GM21423 (cell line): ENCODE data around the gene RASSF3.
A peak's percentile ranks its signal among the peaks of the same experiment; 100 is the strongest.
"Not testable (repeated sequence)": the region's sequence is repeated elsewhere in the genome, so short reads cannot be mapped to it uniquely, and the experiment has no call there.

ENCODE experiments used
- ATAC-seq: cut with Tn5 transposase; IDR thresholded peaks from one replicate; pipeline ENCODE4 v1.9.1; 2021; ENCODE audit warnings: mild to moderate bottlenecking, moderate library complexity; ENCODE audit not compliant: unreplicated experiment

Gene RASSF3

DNA sequence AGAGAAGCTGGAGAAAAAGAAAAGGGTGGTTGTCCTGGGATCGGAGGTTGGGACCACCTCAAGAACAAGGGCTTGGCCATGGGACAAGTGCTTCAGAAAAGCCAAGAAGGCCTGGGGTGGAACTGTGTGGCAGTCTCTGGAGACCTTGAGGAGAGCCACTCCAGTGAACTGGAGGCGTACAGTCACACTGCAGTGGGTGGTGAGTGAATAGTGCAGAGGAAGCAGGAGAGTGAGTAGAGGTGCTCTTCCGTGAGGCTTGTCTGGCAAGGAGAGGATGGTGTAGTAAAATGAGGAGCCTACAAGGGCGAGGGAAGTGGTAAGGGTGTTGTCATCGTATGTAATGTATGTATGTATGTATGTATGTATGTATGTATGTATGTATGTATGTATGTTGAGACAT lies 20.9 kb downstream of the RASSF3 start:
- ATAC-seq: peak; percentile 46

DNA sequence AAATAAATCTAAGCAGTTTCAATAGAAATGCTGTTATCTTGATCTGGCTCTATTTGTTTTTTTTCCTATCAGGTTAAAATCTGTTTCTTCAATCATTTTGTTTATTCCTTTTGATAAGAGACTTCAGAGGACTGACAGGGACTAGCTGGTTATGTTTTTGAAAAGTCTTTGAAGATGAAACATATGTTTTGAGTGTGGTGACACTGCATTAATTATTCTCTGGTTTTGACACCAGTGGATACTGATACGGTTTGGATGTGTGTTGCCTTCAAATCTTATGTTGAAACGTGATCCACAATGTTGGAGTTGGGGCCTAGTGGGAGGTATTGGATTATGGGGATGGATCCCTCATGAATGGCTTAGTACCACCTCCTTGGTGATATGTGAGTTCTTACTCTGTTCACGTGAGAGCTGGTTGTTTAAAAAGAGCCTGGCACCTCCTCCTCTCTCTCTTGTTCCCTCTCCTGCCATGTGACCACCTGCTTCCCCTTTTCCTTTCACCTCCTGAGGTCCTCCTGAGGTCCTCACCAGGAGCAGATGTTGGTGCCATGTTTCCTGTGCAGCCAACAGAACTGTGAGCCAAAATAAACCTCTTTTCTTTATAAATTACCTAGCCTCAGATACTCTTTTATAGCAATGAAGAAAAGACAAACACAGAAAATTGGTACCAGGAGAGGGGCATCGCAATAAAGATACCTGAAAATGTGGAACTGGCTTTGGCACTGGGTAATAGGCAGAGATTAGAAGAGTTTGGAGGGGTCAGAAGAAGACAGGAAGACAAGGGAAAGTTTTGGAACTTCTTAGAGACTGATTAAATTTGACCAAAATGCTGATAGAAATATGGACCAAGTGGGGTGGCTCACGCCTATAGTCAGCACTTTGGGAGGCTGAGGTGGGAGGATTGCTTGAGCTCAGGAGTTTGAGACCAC lies 23.0 kb downstream of the RASSF3 start:
- no peak for ATAC-seq

DNA sequence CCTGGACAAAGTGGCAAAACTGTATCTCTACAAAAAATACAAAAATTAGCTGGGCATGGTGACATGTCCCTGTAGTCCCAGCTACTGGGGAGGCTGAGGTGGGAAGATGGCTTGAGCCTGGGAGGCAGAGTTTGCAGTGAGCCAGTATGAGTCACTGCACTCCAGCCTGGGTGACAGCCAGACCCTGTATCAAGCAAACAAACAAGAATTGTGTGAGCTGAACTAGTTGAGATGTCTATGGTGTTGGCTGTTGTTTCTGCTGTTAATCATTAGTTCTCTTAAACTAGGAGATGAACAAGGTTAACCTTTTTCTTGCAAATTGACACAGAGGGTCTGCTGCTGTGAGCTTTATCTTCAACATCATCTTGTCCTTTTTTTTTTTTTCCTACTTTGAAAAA lies 23.6 kb downstream of the RASSF3 start:
- ATAC-seq: peak; percentile 57

DNA sequence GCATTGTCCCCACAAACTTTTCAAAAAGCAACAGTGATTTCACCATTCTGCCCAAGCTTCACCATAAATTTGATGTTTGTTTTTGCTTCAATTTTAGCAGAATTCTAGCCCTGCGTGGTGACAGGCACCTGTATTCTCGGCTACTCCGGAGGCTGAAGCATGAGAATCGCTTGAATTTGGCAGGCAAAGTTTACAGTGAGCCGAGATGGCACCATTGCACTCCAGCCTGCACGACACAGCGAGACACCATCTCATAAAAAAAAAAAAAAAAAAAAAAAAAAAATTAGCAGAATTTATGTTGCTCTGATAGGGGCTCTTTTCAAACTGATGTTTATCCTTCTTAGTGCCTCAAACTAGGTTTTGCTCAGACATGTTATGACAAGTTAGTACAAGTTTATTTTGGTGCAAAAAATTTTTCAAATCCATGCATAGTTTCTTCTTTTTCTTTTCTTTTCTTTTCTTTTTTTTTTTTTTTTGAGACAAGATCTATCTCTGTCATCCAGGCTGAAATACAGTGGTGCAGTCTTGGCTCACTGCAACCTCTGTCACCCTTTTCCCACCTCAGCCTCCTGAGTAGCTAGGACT lies 24.3 kb downstream of the RASSF3 start:
- no peak for ATAC-seq

DNA sequence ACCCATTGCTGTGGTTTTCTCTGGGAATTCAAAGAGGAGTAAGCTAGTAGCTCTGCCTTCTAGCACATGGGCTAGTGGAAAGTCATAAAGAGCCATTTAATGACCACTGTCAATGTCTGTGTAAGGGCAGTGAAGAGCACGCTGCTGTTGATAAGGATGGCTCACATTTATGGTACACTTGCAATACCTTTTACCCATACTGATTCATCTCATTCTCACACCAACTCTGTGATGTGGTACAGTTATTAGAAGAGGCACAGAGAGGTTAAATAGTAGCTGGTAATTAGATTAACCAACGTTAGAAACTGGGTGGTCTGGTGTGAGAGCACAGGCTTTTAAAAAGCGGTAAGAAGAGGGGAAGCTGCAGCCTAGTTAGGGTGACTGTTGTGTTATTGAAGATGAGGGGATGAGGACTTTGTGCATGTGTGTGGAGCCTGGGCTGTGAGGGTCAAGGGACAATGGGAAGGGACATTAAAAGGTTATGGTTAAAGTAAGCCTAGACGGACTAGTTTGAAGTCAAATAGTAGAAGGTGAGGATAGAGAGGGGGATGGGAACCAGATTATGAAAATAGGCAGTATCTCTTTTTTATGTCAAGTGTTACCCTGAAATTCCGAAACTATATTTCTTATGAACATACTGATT lies 25.2 kb downstream of the RASSF3 start:
- no peak for ATAC-seq

DNA sequence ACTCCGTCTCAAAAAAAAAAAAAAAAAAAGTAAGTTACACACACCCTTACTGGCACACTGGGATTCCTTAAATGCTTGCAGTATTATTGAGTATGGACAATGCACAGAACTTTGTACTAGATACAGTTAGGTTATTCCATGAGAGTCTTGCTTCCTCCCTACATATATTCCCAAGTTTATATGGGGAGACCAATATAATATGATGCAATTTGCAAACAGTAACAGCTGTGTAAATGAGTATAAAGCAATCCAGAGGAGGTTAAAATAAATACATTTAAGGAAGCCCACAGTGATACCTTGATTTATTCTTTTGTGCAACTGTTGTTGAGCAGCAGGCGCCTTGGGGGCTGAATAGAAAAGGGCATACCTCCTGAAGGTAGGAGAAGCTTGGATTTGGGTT lies 26.6 kb downstream of the RASSF3 start:
- no peak for ATAC-seq

DNA sequence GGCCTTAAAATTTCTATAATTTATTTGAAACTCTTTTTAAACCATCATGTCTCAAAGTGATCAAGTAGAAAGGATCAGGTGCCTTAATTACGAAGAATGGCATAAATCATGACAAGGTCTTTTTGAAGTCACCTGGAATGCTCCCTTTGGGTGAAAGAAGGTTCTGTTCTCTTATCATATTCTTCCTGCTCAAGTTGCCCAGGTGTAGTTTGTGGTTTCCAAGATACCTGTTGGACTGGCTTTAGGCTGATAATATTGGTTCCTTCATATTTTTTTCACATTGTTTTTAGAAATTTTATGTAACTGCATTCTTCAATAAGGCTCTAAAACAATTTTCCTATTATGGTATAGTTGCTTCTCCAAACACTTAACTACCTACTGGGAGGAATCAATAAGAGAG lies 29.2 kb downstream of the RASSF3 start:
- no peak for ATAC-seq

DNA sequence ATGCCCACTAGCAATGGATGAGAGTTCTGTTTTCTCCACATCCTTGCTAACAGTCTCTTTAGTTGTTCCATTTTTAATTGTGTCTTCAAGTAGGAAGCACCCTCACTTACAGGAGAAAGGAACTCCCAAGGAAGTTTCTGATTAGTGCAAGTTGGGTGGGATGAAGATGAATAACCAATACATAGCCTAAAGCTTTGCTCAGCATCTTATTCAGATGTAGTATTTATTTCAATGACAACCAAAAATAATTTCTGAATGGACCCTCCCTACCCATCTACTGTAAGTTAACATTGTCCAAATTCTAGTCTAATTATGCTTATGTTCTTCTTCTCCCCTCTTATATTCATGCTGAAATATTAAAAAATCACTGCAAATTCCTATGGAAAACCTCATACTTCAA lies 36.0 kb downstream of the RASSF3 start:
- no peak for ATAC-seq

DNA sequence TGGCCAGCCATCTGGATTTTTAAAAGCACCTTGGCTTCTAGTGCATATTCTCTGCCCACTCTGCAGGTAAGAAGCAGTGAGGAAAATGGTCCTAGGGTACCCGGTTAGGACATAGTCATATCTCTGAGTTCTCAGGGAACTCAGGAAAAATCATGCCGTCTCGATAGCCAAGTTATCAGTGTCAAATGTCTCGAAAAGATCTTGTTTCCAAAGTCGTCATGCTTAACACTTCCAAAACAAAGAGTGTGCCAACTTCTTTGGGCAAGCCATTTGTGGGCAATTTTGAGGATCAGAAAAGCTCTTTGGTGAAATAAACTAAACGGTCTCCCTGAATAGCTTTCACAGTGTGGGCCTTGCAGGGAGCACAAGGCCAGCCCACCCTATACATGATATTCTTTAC lies 39.2 kb downstream of the RASSF3 start:
- no peak for ATAC-seq

DNA sequence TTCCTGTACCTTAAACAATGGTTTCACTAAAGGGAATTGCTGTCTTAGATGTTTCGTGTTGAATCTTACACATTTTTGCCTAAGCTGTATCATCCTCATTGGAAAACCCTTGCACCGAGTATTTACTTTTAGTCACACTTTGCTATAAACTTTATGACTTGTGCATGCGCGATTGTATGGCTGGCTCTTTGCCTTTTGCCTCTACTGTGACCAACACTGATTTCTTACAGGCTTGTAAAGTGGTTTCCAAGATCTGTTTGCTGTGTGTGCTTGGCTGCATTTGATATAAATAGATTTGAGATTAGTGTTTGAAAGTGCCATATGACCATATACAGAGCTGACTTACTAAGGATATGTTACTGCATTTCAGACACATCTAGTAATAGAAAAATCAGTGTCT lies 40.5 kb downstream of the RASSF3 start:
- ATAC-seq: no peak

DNA sequence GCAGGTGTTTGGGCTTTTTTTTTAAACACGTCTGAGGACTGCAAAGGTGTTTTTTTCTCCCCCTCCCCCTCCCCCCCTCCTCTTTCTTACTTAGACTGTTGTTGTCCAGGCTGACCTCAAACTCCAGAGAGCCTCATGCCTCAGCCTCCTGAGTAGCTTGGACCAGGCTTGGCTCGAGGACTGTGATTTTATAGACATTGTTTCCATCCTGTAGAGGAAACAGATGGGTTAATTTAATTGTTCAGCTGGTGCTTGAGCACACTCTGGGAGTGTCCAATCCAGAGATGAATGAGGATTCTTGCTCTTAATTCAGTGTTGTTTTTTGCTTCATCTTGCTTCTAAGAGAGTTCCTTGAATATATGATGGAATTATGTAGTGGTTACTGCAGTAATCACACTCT lies 42.1 kb downstream of the RASSF3 start:
- no peak for ATAC-seq

DNA sequence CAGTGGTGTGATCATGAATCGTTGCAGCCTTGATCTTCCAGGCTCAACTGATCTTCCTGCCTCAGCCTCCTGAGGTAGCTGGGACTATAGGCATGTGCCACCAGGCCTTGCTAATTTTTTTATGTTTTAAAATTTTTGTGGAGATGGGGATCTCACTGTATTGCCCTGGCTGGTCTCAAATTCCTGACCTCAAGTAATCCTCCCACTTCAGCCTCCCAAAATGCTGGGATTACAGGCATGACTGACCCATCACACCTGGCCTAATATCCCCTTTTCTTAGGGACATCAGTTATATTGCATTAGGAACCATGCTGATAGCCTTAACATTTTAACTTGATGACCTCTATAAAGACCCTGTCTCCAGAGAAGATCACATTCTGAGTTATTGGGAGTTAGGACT lies 42.8 kb downstream of the RASSF3 start:
- ATAC-seq: no peak

DNA sequence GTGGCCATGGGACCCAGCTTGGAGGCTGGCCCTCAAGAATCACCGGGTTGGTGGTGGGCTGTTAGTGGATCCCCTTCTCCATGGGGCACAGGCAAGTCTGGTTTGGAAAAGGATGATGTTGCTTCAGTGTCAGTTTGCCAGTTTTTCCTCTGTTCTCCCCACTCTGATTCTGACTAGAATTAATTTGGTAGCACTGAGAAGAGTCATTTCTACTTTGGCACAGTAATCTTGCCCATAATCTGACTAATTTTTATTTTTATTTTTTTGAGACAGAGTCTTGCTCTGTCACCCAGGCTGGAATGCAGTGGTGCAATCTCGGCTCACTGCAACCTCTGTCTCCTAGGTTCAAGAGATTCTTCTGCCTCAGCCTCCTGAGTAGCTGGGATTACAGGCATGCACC lies 43.6 kb downstream of the RASSF3 start:
- not testable (repeated sequence) for ATAC-seq

DNA sequence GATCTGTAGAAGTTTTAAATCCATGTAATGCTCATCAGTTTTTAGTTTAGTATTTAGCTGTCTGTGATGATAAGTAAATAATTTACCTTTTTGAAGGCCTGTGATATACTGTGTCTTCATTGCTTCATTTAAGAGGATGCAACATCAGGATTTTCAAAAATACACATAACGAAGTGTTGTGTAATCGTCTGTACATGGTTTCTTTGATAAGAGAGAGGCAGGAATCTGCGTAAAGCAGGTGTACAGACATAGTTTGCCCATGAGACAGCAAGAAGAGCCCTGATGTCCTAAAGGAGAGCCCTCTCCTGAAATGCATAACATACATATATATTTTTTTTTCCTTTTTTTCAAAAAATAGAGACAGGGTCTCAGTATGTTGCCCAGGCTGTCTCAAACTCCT lies 44.8 kb downstream of the RASSF3 start:
- no peak for ATAC-seq

DNA sequence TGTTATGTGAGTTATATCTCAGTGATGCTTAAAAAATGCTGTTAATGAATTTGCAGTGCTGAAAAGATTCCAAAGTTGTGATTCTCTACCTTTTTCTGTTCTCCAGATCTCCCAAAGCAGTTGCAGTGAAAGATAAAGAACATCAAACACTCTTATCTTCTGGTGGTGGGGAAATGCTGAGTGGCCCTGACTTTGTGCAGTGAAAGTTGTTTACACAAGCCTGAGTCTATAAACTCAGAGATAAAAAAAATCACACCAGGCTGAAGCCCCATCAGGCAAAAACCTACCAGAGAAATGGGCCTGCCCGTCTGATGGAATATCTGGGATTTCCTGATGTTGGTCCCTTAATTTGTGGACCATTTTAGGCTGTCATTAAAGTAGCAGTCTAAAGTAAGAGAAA lies 46.1 kb downstream of the RASSF3 start:
- ATAC-seq: no peak

DNA sequence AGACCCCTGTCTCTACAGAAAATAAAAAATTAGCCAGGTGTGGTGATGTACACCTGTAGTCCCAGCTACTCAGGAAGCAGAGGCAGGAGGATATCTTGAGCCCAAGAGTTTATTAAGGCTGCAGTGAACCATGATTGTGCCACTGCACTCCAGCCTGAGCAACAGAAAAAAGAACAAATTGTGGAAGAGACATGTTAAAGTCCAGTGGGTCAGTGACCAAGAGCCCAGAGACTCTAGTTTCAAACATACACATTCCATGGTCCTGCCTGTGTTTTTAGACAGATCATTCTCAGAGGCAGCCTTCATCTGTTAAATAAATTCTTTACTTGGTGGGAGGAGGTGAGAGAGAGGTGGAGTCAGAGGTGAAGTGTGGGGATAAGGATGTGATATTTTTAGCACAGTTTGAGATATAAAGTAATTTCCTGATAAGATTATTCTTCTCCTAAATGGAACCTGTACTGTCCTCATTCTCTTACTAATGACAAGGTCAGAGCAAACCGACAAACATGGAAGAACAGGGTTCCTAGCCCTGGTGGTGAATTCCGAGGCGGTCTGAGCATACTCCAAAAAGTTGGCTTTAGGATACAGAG lies 48.7 kb downstream of the RASSF3 start:
- ATAC-seq: no peak

DNA sequence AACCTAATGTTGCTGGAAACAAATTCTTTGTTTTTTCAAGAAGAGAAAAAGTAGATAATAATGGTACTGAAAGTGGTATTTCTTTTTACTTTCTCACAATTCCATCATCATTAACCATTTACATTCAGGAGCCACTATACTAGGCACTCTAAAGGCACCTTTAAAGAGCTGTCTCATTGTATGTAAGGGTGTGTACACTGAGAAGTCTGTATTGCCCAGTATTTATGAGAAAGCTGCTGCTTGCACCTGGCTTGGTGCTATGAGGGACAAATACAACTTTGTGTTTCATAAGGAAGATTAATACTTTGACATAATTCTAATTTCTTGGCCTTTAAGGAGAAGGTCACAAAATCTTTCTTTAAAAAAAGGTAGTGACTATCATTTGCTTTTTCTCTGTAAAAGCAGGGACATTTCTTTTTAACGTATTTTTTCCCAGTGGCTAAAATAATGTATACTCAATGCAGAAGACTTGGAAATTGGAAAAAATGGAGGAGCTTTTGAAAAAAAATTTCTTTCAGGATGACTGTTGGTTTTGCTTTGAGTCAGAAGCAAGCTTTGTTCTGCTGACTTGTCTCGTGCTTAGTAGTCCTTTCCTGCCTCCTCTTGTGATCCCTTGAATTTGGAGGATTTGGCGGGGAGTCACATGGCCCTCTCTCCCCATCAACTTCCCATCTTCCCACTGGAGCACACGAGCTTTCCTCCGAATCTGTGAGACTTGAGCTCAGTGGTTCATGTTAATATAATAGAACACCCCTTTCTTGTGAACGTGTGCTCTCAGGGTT lies 50.1 kb downstream of the RASSF3 start:
- peak; percentile 64 for ATAC-seq

DNA sequence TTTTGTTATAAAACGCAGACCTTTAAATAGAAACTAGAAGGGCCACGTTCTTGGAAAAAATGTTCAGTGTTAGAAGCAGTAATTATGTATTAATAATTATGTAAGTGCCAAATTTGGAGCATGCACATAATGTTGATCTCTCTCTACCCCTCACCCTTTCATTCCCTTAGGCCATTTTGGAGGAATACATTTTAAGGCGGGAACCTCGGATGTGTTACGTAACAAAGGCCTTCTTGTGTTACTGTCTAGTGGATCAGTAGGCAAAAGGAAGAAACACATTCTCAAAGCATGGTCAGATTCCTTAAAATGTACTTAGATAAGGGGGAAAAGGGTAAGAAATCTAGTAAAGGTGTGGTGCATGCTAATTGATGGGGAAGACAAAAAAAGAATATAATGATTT lies 52.7 kb downstream of the RASSF3 start:
- no peak for ATAC-seq

DNA sequence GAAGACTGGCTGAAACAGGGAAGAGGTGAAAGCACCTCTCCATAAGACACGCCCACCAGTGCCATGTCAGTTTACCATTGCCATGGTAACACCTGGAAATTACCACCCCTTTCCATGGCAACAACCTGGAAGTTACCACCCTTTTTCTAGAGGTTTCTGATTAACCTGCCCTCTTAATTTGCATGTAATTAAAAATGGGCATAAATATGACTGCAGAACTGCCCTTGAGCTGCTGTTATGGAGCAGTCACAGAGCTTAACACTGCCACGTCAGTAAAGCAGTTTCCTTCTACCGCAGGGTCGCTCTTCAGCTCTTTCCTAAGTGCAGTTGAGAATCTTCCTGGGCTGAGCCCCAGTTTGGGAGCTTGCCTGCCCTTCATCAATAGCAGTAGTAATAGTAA lies 55.2 kb downstream of the RASSF3 start:
- ATAC-seq: peak; percentile 33

DNA sequence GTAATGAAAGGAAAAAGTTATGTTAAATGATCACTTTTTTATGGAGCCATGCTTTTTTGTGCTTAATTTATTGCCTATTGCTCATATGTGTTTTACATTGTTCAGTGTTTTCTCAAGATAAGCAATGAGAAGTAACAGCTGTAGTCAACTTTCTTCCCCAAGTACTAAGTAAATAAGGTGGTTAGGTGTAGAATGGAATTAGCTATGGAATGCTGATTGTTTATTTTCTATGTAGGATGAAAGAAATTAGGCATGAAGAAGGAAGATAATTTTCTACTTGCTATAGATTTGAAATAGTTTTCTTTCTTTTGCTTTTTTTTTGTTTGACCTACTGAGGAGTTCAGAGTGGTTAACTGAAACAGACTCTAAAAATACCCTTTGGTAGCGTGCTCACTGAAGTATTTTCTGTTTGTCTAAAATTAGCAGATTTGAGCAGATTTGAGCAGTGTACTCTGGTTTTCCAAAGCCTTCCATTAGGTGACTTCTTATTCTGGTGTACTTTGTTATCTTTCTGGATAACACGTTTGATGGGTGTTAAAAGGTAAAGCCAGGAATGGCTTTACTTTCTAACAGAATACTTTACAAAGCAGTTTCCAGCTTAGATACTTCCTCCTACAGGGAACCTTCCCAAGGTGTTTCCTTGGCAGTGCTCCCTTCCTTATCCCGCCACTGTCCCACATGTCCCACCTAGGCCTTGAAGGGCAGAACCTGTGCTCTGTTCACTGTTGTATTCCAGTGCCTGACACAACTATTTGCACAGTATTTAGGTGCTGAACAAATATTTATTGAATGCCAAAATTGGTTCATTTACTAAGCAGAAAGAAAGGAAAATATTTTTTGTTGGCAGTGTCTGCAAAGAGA lies 56.0 kb downstream of the RASSF3 start:
- no peak for ATAC-seq
